ENCODE data around the gene ZNF497. TPM values are rescaled to one million over a fixed set of nuclear protein-coding genes. Genes with fewer than 3 reads are reported as not detected.

The ZNF497 gene
- total RNA-seq, 1 experiment from 2014 or later, result 2.4 TPM

GRCh38 chr19:58317476-58318072, 45.0 kb downstream of the ZNF497 start:
- Mint-ChIP-seq H3K36me3 (ENCODE audit: insufficient read depth in 1 of 3, low read depth in 3 of 3) (peaks cover 16 to 32% (median 30%) of the 10 kb centered on the region in 3 experiments), H3K9me3 (no peaks in the 10 kb centered on the region), H3K27me3 (ENCODE audit: low read depth) (no peaks in the 10 kb centered on the region), H3K4me1 (no peaks in the 10 kb centered on the region), H3K27ac (no peak overlapping the region), H3K4me3 (no peak overlapping the region)
- Histone ChIP-seq H3K79me2 (ENCODE audit: insufficient read depth, low read length) (no peaks in the 10 kb centered on the region), H2BK120ac (ENCODE audit: low read depth, low read length, poor library complexity, severe bottlenecking) (no peak overlapping the region), H3K4ac (ENCODE audit: low read depth, low read length) (no peak overlapping the region), H2BK15ac (ENCODE audit: low read depth, low read length) (no peak overlapping the region), H3K4me1 (ENCODE audit: insufficient read depth, low read length) (no peaks in the 10 kb centered on the region), H3K9ac (ENCODE audit: extremely low read depth, insufficient read length, low read length) (no peak overlapping the region), H4K5ac (ENCODE audit: insufficient read length, low read depth, low read length) (no peak overlapping the region), H4K91ac (ENCODE audit: insufficient read length, low read depth, low read length) (no peak overlapping the region), H2AFZ (ENCODE audit: low read length) (no peak overlapping the region), H3K14ac (ENCODE audit: insufficient read depth, low read length) (no peak overlapping the region), H2BK12ac (ENCODE audit: insufficient read length, low read depth, low read length) (no peak overlapping the region), H4K20me1 (ENCODE audit: control insufficient read depth, insufficient read depth, insufficient read length) (no peaks in the 10 kb centered on the region), H3K27me3 (ENCODE audit: insufficient read depth, low read length) (no peaks in the 10 kb centered on the region), H3K23ac (ENCODE audit: insufficient read length, low read depth, low read length) (no peak overlapping the region), H2BK5ac (ENCODE audit: insufficient read length, low read length) (no peak overlapping the region), H2AK5ac (ENCODE audit: insufficient read length, low read length) (no peak overlapping the region), H3K79me1 (ENCODE audit: insufficient read depth, low read depth, low read length, poor library complexity, severe bottlenecking) (no peaks in the 10 kb centered on the region), H4K8ac (replicated peaks; ENCODE audit: insufficient read length, low read depth, low read length) (no peak overlapping the region), H3K56ac (ENCODE audit: insufficient read length, low read depth, low read length) (no peak overlapping the region), H3K27ac (ENCODE audit: insufficient read length, low read depth, low read length) (no peak overlapping the region), H3K9me3 (ENCODE audit: control insufficient read depth, low read depth, low read length) (no peaks in the 10 kb centered on the region), H3K4me2 (ENCODE audit: insufficient read depth, insufficient read length, low read length) (no peak overlapping the region), H3K23me2 (ENCODE audit: insufficient read length, low read depth, low read length, poor library complexity, severe bottlenecking) (no peaks in the 10 kb centered on the region), H3K18ac (ENCODE audit: insufficient read length, low read depth, low read length) (no peak overlapping the region), H2BK20ac (ENCODE audit: low read depth, low read length, poor library complexity, severe bottlenecking) (no peak overlapping the region), H3T11ph (ENCODE audit: low read length) (no peak overlapping the region)
- no peak for TF ChIP-seq CTCF (conservative IDR thresholded peaks at IDR 0.05)
- DNase-seq, result no peak
- WGBS (ENCODE audit: extremely low coverage, insufficient read length, low lambda C conversion rate), result no CpG with 5 or more reads among the region's 7 CpGs
